Dendritic cell treated with granulocyte-macrophage colony-stimulating factor and Interleukin-4, amounts not matched to agents 40 ng/mL and 50 ng/mL, for 4 days (primary cell): Measurements from ENCODE around the gene CDKN3.

Experiments used
- H3K27ac Mint-ChIP-seq: one replicate; pipeline ENCODE4 v1.8.0; 2022; ENCODE audit warnings: mild to moderate bottlenecking, mixed read lengths
- H3K27me3 Mint-ChIP-seq: one replicate; pipeline ENCODE4 v1.8.0; 2022; ENCODE audit warnings: mild to moderate bottlenecking, mixed read lengths
- H3K36me3 Mint-ChIP-seq: one replicate; pipeline ENCODE4 v1.8.0; 2022; ENCODE audit warnings: low read depth, mixed read lengths
- H3K4me1 Mint-ChIP-seq: one replicate; pipeline ENCODE4 v1.8.0; 2022; ENCODE audit warnings: low read depth, mixed read lengths
- H3K4me3 Mint-ChIP-seq: one replicate; pipeline ENCODE4 v1.8.0; 2022; ENCODE audit warnings: mild to moderate bottlenecking, moderate library complexity, mixed read lengths
- H3K9me3 Mint-ChIP-seq: one replicate; pipeline ENCODE4 v1.8.0; 2022; ENCODE audit warnings: mixed read lengths
- intact Hi-C: fragments of 100-400 bp; cut with micrococcal nuclease; formaldehyde crosslinking; loops from one replicate; pipeline ENCODE4 v1.15.0; 2022

Gene CDKN3

DNA sequence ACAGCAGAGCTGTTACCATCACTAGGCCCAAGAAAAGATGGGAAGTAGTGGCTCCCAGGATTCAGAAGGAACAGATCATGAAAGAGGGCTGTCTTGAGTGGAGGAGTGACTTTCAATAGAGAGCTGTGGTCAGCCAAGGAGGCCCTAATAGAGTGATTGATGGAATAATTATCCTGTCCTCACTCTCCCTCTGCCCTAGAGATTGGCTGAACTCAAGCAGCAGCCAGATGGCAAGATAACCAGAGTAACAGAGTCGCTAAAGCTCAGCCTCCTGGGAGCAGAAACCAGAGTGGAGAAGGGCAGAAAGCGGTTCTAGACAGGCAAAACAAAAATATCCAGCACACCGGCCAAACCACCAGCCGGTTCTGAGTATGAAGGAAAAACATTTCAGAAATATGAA lies 68.8 kb downstream of the CDKN3 start:
- Mint-ChIP-seq H3K9me3 (peaks cover 18% of the 10 kb centered on the region), H3K27me3 (no peaks in the 10 kb centered on the region), H3K27ac (no peak overlapping the region), H3K4me1 (peaks cover 6% of the 10 kb centered on the region), H3K36me3 (peaks cover 26% of the 10 kb centered on the region), H3K4me3 (no peak overlapping the region)
- intact Hi-C loops, result no loop called here

DNA sequence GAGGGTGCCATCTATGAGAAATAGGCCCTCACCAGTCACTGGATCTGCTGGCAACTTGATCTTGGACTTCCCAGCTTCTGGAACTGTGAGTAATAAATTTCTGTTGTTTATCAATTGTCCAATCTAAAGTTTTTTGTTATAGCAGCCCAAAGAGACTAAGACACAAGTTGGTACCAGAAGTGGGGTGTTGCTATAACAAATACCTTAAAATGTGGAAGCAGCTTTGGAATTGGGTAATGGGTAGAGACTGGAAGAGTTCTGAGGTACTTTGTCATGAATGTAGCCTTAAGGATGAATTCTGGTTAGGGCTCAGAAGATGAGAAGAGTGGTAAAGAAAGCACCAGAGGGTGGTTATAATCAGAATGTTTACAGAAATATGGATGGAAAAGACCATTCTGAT lies 70.5 kb downstream of the CDKN3 start:
- intact Hi-C loops, result no loop called here
- Mint-ChIP-seq H3K9me3 (peaks cover 18% of the 10 kb centered on the region), H3K27me3 (no peaks in the 10 kb centered on the region), H3K27ac (no peak overlapping the region), H3K4me3 (no peak overlapping the region), H3K36me3 (peaks cover 42% of the 10 kb centered on the region), H3K4me1 (peaks cover 6% of the 10 kb centered on the region)
